Putamen (tissue), 1 donor: ENCODE results near the gene BRCC3.

ENCODE experiments used
- DNase-seq: peaks from one replicate; pipeline ENCODE4 v3.0.0-alpha.2; 2016; ENCODE audit warnings: low spot score

BRCC3 gene

DNA sequence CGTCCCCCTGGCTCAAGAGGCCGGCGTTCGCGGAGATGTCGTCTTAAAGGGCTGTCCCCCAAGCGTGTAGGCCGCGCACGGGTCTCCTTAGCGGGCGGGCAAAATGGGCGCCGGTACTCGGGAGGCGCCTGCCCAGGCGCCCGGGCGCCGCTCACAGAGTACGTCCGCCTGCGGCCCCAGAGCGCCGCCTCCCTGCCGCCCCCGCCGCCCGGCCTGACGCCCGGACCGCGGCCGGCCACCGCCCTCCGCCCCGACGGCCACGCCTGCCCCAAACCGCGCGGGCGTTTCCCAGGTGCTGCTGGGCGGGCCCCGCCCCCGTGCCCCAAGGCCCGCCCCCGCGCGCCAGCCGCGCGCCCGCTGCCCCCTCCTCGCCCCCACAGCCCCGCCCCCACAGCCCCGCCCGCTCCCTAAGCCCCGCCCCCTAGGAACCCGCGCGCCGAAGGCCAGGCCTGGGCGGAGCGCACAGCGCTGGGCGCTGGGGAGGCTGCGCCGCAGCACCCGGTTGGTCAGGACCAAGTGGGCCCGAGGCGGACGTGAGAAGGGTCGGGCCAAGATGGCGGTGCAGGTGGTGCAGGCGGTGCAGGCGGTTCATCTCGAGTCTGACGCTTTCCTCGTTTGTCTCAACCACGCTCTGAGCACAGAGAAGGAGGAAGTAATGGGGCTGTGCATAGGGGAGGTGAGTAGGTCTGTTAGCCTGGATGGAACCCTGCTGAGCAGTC, at the start of gene BRCC3, which contains the start of the genes CMC4 and MTCP1:
TSS of gene BRCC3 (plus strand) at position 534 of the 719 bp plus-strand sequence. CDS start at position 554, 20 bp downstream.
TSS of gene CMC4 (minus strand) at position 162 of the 719 bp plus-strand sequence. CDS start 7,113 bp downstream, outside the sequence.
TSS of gene MTCP1 (minus strand) at position 162 of the 719 bp plus-strand sequence. CDS start 5,126 bp downstream, outside the sequence.
- DNase-seq = peak; percentile 78

DNA sequence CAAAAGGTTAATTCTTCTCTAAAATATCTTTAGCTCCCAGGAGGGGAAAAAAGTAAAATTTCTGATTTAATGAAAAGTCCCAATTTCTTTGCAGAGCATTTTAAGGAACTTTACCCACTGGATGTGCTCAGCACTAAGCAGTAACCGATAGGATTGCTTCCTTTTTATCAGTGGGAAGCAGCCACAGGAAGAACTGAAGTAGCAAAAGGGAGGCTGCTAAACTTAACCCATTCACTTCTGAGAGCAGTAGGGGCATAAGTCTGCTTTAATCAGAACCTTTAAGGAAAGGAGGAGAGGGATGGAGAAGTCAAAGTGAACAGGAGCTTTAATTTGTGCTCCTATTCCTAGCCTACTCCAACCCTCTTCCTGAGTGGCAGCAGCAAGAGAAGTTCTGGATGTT, 48.7 kb upstream of the BRCC3 start, which contains the start of gene F8:
TSS of gene F8 (minus strand) at position 139 of the 400 bp plus-strand sequence. CDS start 171 bp downstream, outside the sequence.
- no peak for DNase-seq

DNA sequence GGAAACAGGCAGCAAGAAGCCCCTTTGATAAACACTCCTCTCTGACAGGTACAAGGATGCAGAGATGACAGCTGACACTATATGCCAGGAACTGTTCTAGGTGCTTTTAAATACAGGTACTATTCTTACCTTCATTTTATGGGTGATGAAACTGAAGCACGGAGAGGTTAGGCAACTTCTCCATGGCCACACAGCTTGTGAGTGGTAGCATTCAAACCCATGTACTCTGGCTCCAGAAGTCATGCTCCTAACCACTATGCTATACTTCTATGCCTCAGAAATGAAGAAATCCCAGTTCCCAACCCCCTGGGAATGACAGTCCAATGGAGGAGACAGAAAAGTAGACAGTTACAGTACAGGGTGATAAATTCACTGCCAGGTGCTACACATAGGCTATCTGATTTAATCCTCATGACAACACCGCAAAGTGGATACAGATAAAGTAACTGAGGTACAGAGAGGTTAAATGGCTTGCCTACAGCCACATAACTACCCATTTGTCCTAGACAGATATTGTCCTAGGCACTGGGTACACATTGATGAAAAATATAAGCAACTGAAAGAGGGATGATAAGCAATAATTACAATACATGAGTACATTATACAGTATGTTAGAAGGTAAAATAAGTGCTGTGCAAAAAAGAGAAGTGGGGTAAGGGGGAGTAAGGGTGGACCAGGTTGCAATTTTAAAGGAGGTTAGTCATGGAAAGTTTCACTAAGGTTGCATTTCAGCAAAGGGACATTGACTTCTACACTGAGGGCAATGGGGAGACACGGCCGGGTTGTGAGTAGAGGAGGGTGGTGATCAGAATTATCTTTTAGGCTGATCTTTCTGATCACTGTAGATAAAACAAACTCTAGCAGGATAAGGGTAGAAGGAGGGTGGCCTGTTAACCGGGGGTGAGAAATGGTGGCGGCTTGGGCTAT, 47.1 kb upstream of the BRCC3 start:
- DNase-seq = no peak

DNA sequence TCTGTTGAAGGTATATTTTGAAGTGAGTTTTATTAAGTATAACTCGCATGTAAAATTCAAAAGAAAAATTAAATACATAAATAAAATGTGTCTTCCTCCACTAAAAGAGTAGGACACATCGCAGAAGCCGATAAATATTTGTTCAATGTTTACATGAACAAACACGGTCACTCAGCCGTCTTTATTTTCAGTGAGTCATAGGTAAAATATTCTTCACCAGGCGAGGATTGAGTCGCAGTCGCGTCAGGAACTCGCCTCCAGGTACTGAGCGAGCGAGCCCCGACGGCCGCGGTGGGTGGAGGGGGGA, 44.9 kb upstream of the BRCC3 start:
- DNase-seq = no peak

DNA sequence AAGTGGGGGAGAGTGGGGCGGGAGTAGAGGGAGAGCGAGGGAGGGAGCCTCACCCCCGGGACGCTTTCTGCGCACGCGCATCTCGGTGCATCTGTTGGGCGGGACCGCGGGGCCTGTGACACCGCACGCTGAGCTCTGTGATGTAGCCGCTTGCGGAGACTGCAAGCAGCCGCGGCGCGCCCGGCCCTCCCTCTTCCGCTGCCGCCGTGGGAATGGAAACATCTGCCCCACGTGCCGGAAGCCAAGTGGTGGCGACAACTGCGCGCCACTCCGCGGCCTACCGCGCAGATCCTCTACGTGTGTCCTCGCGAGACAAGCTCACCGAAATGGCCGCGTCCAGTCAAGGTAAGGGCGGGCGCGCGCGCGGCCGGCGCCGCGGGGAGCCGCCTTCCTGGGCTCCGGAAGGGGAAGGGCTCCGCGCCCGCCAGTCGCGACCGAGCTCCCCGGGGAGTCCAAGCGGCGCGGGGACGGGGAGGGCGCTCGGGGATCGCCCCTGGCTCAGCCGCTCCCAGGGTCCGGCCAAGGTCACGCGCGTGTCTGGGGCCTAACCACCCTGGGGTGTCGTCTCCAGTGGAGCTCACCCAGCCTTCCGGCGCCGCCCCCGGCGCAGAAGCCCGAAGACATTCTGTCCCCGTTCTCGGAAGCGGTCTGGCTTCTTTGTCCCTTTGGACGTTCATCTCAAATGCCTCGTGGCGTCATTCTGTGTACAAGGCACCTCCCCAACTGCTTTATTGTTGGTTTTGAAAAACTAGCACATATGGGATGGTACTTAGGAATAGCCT, 44.4 kb upstream of the BRCC3 start, which contains the start of gene FUNDC2:
TSS of gene FUNDC2 (plus strand) at position 118 of the 782 bp plus-strand sequence. CDS start at position 213, 95 bp downstream.
- DNase-seq = peak; percentile 92

DNA sequence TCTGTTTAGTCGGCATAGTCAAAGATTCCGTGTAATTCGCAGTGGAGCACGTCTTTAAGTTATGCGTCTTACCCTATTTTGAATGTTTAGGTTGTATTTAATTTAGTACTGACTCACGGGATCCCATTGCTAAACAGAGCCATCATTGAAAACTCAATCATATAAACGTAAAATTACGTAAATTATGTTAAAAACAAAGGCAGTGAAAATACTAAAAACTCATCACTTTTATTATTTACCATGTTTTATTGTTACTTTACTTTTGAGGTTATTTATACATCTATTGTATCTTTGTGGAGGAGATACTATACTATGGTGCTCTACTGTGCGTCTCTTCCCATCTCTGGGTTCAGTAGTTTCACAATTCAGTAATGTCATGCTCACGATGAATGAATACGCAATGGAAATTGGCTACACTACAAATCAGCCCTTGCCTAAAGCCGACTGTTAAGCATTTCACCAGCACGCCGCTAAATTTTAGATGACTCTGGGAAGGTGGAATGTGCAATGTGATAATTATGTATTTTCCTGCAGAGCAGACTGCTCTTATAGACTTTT, 43.7 kb upstream of the BRCC3 start:
- no peak for DNase-seq

DNA sequence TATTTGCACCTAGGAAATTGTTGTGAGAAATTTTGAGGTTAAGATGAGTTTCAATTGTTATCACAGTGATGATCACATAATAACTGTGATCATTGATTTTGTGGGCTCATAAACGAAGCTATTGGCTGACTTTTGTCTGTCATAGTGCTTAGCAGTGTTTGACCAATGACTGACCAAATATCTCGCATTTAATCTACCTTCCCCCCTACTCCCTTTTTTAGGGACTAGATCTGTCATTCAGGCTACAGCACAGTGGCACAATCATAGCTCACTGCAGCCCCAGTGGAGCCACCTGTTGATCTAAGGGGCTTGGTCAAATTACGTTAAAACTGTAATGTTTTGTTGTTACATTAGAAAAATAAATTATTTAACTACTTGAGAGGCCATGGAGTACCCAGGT, 43.2 kb upstream of the BRCC3 start:
- DNase-seq = no peak

DNA sequence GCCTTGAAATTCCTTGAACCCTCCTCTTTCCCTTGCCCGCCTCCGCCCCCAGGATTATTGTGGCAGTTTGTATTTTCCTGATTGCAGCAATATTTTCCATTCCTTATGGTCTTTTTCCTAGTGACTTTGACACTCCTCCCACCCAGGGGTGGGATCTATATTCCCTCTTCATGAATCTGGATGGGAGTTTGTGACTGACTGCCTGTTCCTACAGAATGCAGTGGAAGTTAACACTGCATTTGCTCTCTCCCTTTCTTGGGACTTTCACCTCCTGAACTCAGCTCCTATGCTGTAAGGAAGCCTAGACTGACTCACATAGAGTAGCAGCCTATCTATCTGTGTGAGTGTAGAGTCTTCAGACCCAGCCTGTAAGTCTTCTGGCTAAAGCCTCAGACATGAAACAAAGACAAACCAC, 42.4 kb upstream of the BRCC3 start:
- DNase-seq = no peak

DNA sequence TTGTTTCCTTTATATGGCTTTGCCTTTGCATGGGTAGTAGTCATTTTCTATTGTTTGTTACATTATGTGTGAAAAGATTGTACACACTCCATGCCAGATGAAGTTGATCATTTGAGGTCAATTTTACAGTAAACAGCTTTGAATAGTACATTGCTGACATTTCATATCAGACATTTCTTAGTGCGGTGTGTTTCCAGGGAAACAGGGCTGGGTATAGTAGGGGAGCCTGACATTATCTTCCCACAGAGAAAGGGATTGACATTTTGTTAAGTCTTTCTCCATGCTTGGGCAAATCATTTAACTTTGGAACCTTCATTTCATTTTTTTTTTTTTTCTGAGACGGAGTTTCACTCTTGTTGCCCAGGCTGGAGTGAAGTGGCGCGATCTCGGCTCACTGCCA, 39.7 kb upstream of the BRCC3 start:
- no peak for DNase-seq

DNA sequence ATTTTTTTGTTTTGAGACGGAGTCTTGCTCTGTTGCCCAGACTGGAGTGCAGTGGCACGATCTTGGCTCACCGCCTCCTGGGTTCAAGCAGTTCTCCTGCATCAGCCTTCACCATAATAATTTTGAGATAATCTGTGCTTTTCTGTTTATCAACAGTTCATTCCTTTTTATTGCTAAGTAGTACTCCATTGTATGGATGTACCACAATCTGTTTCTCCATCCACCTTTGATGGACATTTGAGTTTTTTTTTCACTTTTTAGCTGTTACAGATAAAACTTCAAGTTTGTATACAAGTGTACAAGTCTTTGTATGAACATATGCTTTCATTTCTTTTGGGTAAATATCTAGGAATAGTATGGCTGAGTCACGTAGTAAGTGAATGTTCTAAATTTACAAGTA, 35.6 kb upstream of the BRCC3 start:
- DNase-seq = no peak

DNA sequence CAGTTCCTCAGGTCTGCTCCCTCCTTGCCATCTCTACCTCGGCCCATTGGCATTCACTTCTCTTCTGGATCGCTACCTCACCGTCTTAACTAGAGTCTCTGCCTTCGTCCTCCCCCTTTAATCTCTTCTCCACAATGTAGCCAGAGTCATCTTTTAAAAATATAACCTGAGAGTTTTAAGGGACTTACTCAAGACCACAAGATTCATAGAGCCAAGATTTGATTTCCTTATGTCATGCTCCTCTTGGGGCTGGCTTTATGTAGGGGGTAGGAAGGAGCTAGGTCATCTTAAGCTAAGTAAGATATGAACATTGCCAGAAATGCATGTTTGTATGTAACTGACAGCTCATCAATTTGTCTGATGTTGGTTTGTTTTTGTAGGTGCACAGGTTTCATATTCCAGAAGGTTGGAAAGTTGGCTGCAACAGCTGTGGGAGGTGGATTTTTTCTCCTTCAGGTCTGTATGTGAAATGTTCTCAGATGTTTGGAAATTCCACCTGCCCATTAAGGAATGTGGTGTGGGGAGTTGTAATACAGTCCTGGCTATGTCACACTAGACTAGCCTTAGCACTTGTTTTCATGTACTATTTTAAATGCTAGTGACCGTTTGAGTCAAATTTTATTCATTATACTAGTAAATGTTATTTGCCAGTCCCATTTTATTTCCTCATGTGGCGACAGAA, 25.0 kb upstream of the BRCC3 start:
- no peak for DNase-seq

DNA sequence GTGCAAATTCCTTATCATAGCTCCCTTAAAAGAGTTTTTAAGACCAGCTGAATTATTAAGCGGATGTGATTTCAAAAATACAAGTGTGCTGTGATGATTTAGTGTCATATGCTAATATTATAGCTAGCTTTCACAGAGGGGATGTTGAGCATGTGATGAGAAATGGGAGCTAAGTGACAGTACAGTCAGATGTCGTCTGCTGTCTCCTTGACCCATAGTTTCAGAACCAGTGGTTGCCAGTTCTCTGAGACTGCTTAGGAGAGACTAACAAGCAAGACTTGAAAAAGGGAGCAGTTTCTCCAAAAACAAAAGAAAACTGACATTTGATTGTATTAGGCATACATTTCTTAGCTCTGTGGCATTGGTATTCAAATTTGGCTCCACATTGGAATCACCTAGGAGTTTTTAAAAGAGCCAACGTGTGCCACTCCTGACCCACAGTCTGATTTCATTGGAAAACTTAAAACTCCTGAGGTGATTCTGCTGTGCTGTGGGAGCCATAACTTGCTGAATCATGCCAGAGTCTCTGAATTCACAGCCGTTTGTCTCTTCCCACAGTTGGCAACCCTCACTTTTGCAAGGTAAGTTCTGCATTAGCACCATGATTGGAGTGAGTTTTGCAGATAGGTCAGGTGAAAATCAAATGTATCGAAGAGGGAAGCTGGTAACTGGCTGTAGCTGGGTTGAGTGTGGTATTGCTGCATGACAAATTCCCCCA, 24.3 kb upstream of the BRCC3 start:
- DNase-seq = no peak

DNA sequence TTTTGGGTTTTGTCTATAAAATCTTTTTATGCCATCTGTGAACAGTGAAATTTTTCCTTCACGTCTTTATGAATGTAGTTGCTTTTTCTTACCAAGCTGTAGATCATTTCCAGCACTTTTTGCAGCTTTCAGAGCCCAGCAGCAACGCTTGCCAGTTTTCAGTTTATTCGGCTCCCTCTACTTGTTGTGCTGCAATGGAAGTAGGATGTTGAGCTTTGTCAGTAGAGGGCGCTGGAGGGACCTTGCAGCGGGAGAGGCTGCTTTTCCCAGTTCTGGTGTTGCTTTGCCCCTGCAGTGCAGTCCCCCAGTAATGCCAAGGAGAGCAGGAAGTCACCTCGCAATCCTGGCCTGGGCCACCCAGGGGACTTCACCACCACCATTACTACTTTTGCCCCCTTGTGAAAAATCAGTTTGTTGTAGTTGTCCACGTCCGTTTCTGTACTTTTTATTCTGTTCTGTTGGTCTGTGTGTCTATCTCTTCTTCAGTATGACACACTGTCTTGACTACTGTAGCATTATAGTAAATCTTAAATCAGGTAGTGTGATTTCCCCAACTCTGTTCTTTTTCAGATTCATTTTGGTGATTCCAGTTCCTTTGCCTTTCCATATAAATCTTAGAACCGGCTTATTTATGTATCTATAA, 22.2 kb upstream of the BRCC3 start:
- DNase-seq = peak; percentile 52

DNA sequence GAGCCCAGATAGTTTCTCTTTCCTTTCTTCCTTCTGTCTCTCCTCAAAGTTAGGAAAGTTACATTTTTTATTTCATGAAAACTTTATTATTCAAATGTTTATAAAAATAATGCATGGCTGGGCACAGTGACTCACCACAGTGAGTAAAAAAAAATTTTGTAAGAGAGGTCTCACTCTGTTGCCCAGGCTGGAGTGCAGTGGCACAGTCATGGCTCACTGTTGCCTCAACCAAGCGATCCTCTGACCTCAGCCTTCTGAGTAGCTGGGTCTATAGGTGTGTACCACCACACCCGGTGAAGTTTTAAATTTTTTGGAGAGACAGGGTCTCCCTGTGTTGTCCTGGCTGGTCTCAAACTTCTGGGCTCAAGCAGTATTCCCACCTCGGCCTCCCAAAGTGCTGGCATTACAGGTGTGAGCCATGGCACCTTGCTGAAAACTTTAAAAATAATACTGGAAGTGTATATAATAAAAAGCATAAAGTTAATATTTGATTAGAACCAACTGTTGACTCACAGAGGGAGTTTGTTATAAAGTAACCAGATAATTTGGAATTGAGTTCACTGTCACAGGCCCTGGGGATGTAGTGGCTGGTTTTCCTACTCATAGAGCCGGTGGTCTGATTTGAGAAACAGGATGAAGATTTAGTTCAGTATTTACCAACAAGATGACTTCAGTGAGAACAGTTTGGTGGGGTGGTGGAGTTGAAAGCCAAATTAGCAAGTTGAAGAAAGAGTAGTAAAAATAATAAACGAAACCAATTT, 18.4 kb upstream of the BRCC3 start:
- DNase-seq = no peak

DNA sequence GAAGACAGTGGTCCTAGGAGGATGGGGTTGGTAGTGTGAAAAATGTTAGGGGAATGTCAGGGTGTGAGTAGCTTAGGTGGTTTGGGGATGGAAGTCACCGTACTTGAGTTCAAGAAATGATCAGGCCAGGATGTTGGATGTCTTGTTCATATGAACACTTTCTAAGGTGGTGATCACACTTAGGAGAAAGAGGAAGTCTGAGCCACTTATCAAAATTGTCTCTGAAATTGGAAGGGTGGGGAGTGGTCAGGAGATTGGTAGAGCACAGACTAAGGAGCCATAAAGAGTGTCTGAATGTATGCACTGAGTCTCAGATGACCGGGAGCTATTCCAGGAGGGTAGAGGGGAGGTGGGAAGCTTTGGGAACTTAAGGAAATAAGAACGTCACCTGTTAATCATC, 17.7 kb upstream of the BRCC3 start:
- DNase-seq = no peak

DNA sequence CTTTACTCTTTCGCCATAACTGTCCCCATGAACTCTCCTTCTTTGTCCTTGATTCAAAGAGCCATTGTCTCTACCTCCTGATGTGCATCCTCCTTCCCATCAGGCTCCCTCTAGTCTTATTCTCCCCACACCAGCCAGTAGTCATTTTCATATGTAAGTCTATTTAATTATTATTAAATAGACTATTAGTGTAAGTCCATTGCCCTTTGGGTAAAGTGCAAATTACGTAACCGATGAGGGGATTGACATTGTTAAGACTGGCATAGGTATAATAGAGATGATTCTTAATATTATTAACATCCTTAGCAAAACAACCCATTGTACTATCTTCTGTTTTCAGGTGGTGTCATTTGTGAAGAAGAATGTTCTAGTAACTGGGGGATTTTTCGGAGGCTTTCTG, 17.1 kb upstream of the BRCC3 start:
- DNase-seq = no peak

DNA sequence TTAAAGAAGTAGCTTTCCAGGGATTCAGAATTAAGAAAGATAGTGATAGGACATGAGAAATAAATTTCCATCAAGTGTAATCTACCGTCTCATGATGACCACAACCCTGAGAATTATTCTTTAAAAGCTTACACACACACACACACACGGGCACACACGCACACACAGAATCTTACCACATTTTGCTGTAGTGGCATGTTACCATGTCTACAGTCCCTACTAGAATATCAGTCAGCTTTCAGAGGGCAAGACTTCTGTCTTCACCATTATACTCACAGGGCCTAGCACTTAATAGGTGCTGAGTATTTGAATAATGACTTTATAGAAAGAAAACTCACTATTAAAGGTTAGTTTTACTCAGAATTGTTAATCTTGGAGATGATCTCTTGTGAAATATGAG, 15.8 kb upstream of the BRCC3 start:
- no peak for DNase-seq

DNA sequence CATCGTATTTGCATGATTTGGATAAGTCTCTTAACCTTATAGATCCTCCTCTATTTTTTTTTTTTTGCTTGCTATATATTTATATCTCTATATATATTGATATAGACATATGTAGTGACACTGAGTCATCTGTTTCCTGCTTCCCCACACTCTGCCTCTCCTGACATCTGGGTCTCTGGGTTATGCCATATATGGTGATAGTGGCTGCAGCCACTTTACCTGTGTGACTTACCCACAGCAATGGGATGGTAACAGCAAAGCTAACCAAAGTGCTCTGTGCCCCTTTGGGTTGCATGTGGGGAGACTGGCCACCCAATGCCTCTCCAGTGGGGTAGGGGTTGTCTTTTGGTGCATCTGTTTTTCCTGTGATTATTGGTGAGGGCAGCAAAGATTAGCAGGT, 14.8 kb upstream of the BRCC3 start:
- no peak for DNase-seq
